Glutamatergic neuron (in vitro differentiated cells): Measurements from ENCODE around the gene OR10D3. TPM values are rescaled to one million over a fixed set of nuclear protein-coding genes. Genes with fewer than 3 reads are reported as not detected.

Experiments
- DNase-seq: peaks from one replicate; pipeline ENCODE4 v3.0.0; 2022
- H3K27ac Mint-ChIP-seq: one replicate; pipeline ENCODE4 v1.8.0; 2020; ENCODE audit warnings: mild to moderate bottlenecking, mixed read lengths, inconsistent platforms; ENCODE audit not compliant: unreplicated experiment
- H3K27me3 Mint-ChIP-seq: one replicate; pipeline ENCODE4 v1.8.0; 2020; ENCODE audit warnings: mild to moderate bottlenecking, moderate library complexity, mixed read lengths, inconsistent platforms; ENCODE audit not compliant: unreplicated experiment
- H3K36me3 Mint-ChIP-seq: one replicate; pipeline ENCODE4 v1.8.0; 2020; ENCODE audit warnings: mild to moderate bottlenecking, mixed read lengths, inconsistent platforms; ENCODE audit not compliant: unreplicated experiment
- H3K4me1 Mint-ChIP-seq: one replicate; pipeline ENCODE4 v1.8.0; 2020; ENCODE audit warnings: mild to moderate bottlenecking, low read depth, mixed read lengths, inconsistent platforms; ENCODE audit not compliant: unreplicated experiment
- H3K4me3 Mint-ChIP-seq: one replicate; pipeline ENCODE4 v1.8.0; 2020; ENCODE audit warnings: mild to moderate bottlenecking, mixed read lengths, inconsistent platforms; ENCODE audit not compliant: unreplicated experiment
- H3K9me3 Mint-ChIP-seq: one replicate; pipeline ENCODE4 v1.8.0; 2020; ENCODE audit warnings: mild to moderate bottlenecking, moderate library complexity, mixed read lengths, inconsistent platforms; ENCODE audit not compliant: unreplicated experiment
- CTCF ChIP-seq: fragments of 200-600 bp; sonication (generic); IDR thresholded peaks from one replicate; pipeline ENCODE4 v1.5.0; 2021; ENCODE audit not compliant: partially characterized antibody, unreplicated experiment
- total RNA-seq: library from RNA; stranded (reverse); fragmentation: NEBNext Ultra II Directional; extraction: Animal tissue kit (Norgen Biotek cat#: 25700); gene quantifications from one replicate; pipeline ENCODE4 v1.2.1, GENCODE V29; 2021; ENCODE audit not compliant: unreplicated experiment

Gene OR10D3
- total RNA-seq, 1 donor from 2014 or later, result 0.29 TPM

GRCh38 chr11:124170801-124171586 is 12.2 kb upstream of the OR10D3 start:
- Mint-ChIP-seq H3K27me3 (peaks cover 2% of the 10 kb centered on the region), H3K9me3 (peaks cover 2% of the 10 kb centered on the region), H3K4me1 (peaks cover 29% of the 10 kb centered on the region), H3K36me3 (peaks cover 4% of the 10 kb centered on the region), H3K4me3 (no peak overlapping the region), H3K27ac (peak overlapping the region; percentile 23)
- no peak for TF ChIP-seq CTCF
- no peak for DNase-seq

GRCh38 chr11:124172101-124172500 is 11.0 kb upstream of the OR10D3 start:
- peaks cover 2% of the 10 kb centered on the region for H3K9me3 Mint-ChIP-seq
- TF ChIP-seq CTCF, result no peak
- H3K36me3 Mint-ChIP-seq, result peaks cover 4% of the 10 kb centered on the region
- H3K27me3 Mint-ChIP-seq, result peaks cover 2% of the 10 kb centered on the region
- peak overlapping the region; percentile 13 for H3K27ac Mint-ChIP-seq
- H3K4me1 Mint-ChIP-seq, result peaks cover 27% of the 10 kb centered on the region
- no peak for DNase-seq
- H3K4me3 Mint-ChIP-seq, result no peak overlapping the region

DNA sequence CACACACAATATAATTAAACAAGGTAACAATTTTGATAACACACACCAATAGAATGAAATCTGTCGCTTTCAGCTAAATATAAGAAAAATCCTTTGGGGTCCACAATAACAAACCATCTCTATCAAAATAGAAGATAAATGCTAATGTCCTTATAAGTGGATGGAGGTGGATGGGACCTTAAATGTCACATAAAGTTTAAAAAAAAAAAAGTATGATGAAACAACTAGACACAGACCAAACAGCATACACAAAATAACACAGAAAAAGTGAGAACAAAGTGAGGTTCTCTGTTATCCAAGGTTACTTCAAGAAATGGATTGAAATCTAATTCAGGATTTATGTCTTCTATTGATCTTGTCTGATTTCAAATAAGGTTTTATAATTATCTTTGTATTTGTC is 10.5 kb upstream of the OR10D3 start:
- peaks cover 2% of the 10 kb centered on the region for H3K27me3 Mint-ChIP-seq
- no peak for TF ChIP-seq CTCF
- H3K4me3 Mint-ChIP-seq, result no peak overlapping the region
- DNase-seq, result no peak
- H3K27ac Mint-ChIP-seq, result no peak overlapping the region
- peaks cover 22% of the 10 kb centered on the region for H3K4me1 Mint-ChIP-seq
- H3K36me3 Mint-ChIP-seq, result peaks cover 4% of the 10 kb centered on the region
- H3K9me3 Mint-ChIP-seq, result peaks cover 2% of the 10 kb centered on the region

DNA sequence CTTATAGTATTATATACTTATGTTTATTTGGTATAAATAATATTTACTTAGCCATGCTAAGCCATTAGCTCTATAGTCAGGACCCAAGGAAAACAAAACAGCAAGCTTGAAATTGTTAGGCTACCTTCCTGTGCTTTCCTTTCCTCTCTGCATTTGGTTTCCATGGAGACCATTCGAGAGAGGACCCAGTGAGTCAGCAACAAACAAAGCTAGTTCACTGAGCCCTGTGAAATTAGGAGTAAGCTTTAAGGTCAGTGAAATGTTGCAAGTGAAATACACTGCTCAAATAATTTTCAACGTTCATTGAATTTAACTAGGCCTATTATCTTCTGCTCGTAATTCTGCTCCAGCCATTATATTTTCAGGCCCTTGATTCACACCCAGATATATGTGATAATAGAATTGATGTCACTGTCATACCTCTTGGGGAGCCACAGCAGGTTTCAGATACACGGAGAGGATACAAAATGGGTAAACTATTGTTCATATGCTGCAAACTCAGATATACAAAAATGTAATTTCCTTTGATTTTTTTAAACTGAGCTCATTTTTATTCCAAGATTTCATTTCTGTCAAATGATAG is 9.1 kb upstream of the OR10D3 start:
- Mint-ChIP-seq H3K4me1 (peaks cover 21% of the 10 kb centered on the region), H3K27ac (peak overlapping the region; percentile 69), H3K4me3 (peak overlapping the region; percentile 28), H3K9me3 (peaks cover 2% of the 10 kb centered on the region), H3K27me3 (peaks cover 2% of the 10 kb centered on the region), H3K36me3 (peaks cover 4% of the 10 kb centered on the region)
- no peak for TF ChIP-seq CTCF
- no peak for DNase-seq
